Measurements from ENCODE around the gene ANK3. TPM values are rescaled to one million over a fixed set of nuclear protein-coding genes. Genes with fewer than 3 reads are reported as not detected.

The ANK3 gene
- total and polyA plus RNA-seq, 2 experiments from 2014 or later: 46.5 to 85.2 TPM

DNA sequence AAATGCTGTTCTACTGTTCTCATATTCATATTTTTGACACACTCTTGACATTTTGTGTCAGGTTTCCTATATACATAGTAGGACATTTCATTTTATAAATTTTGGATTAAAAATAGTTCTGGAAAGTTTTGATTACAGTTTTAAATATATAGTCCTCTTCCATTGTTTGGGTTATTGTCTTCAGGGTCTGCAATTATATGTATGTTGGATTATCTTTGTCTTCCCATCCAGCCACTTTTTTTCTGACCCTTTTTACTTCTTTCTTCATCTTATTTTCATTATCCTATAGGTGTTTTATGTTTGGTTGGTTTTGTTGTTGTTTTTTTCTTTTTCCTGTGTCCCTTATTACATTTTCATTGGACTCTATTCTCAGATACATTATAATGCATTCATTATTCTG lies 412.2 kb downstream of the ANK3 start (continued):
- TF ChIP-seq, protein P1, sequence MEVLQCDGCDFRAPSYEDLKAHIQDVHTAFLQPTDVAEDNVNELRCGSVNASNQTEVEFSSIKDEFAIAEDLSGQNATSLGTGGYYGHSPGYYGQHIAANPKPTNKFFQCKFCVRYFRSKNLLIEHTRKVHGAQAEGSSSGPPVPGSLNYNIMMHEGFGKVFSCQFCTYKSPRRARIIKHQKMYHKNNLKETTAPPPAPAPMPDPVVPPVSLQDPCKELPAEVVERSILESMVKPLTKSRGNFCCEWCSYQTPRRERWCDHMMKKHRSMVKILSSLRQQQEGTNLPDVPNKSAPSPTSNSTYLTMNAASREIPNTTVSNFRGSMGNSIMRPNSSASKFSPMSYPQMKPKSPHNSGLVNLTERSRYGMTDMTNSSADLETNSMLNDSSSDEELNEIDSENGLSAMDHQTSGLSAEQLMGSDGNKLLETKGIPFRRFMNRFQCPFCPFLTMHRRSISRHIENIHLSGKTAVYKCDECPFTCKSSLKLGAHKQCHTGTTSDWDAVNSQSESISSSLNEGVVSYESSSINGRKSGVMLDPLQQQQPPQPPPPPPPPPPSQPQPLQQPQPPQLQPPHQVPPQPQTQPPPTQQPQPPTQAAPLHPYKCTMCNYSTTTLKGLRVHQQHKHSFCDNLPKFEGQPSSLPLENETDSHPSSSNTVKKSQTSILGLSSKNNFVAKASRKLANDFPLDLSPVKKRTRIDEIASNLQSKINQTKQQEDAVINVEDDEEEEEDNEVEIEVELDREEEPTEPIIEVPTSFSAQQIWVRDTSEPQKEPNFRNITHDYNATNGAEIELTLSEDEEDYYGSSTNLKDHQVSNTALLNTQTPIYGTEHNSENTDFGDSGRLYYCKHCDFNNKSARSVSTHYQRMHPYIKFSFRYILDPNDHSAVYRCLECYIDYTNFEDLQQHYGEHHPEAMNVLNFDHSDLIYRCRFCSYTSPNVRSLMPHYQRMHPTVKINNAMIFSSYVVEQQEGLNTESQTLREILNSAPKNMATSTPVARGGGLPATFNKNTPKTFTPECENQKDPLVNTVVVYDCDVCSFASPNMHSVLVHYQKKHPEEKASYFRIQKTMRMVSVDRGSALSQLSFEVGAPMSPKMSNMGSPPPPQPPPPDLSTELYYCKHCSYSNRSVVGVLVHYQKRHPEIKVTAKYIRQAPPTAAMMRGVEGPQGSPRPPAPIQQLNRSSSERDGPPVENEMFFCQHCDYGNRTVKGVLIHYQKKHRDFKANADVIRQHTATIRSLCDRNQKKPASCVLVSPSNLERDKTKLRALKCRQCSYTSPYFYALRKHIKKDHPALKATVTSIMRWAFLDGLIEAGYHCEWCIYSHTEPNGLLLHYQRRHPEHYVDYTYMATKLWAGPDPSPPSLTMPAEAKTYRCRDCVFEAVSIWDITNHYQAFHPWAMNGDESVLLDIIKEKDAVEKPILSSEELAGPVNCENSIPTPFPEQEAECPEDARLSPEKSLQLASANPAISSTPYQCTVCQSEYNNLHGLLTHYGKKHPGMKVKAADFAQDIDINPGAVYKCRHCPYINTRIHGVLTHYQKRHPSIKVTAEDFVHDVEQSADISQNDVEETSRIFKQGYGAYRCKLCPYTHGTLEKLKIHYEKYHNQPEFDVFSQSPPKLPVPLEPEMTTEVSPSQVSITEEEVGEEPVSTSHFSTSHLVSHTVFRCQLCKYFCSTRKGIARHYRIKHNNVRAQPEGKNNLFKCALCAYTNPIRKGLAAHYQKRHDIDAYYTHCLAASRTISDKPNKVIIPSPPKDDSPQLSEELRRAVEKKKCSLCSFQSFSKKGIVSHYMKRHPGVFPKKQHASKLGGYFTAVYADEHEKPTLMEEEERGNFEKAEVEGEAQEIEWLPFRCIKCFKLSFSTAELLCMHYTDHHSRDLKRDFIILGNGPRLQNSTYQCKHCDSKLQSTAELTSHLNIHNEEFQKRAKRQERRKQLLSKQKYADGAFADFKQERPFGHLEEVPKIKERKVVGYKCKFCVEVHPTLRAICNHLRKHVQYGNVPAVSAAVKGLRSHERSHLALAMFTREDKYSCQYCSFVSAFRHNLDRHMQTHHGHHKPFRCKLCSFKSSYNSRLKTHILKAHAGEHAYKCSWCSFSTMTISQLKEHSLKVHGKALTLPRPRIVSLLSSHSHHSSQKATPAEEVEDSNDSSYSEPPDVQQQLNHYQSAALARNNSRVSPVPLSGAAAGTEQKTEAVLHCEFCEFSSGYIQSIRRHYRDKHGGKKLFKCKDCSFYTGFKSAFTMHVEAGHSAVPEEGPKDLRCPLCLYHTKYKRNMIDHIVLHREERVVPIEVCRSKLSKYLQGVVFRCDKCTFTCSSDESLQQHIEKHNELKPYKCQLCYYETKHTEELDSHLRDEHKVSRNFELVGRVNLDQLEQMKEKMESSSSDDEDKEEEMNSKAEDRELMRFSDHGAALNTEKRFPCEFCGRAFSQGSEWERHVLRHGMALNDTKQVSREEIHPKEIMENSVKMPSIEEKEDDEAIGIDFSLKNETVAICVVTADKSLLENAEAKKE (CRISPR knock-in tag; IDR thresholded peaks at IDR 0.05): no peak
- TF ChIP-seq EZH2 (IDR thresholded peaks at IDR 0.05; ENCODE audit: low read depth, unreplicated experiment): no peak
- no peak for TF ChIP-seq ZNF114 (CRISPR knock-in tag; IDR thresholded peaks at IDR 0.05)
- no peak for TF ChIP-seq STAT1 (IDR thresholded peaks at IDR 0.05; ENCODE audit: unreplicated experiment)
- TF ChIP-seq ZNF331 (CRISPR knock-in tag; IDR thresholded peaks at IDR 0.05; ENCODE audit: low read depth): no peak
- no peak for TF ChIP-seq EZH2phosphoT487 (IDR thresholded peaks at IDR 0.05; ENCODE audit: unreplicated experiment)
- no peak for TF ChIP-seq POLR2AphosphoS5 (IDR thresholded peaks at IDR 0.05; ENCODE audit: low read depth)

DNA sequence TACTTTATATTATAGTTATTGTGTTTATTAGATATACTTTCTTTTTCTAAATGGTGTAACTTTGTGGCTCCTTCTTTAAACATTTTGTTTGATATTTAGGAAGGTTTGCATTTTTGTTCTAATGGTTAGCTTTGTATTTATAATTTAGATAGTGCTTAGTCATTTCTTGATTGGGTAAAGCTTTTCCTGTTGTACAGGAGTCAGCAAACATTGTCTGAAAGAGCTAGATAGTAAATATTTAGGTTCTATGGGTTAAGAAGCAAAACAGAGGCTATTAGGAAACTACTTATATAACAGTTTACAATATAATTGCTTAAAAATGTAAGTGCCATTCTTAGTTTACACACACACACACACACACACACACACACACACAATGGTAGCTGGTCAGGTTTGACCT lies 412.8 kb downstream of the ANK3 start:
- Histone ChIP-seq H3K9me2 (ENCODE audit: insufficient read depth) (no peaks in the 10 kb centered on the region), H3K4me2 (no peak overlapping the region), H3K4me3 (no peak overlapping the region), H3K4me1 (ENCODE audit: insufficient read depth) (0 out of 2 replicates have a peak, but pooled peaks cover 3% of the 10 kb centered on the region), H3K36me3 (ENCODE audit: insufficient read depth) (no peaks in the 10 kb centered on the region; the same call in 1 of the 2 replicates), H3K27me3 (ENCODE audit: insufficient read depth) (no peaks in the 10 kb centered on the region), H3K79me2 (replicated peaks; ENCODE audit: insufficient read depth) (no peaks in the 10 kb centered on the region), H3K27ac (ENCODE audit: low read depth) (no peak overlapping the region), H4K20me1 (replicated peaks; ENCODE audit: insufficient read depth) (no peaks in the 10 kb centered on the region), H2AFZ (no peak overlapping the region), H3F3A (replicated peaks; ENCODE audit: low read depth) (no peaks in the 10 kb centered on the region)
- peaks cover 4% of the 10 kb centered on the region for H3K27me3 Mint-ChIP-seq (ENCODE audit: insufficient read depth, low read depth, poor library complexity)
- peaks cover 2% of the 10 kb centered on the region; the same call in 2 of the 3 replicates for H3K4me1 Mint-ChIP-seq
- no peak for DNase-seq (ENCODE audit: low spot score)
- H3K4me3 Mint-ChIP-seq: no peak overlapping the region
- no peak overlapping the region for H3K27ac Mint-ChIP-seq
- TF ChIP-seq CREB1 (CRISPR knock-in tag; IDR thresholded peaks at IDR 0.05; ENCODE audit: low read depth) (no peak), STAT1 (IDR thresholded peaks at IDR 0.05; ENCODE audit: unreplicated experiment) (no peak), ZNF114 (CRISPR knock-in tag; IDR thresholded peaks at IDR 0.05) (no peak), JUNB (IDR thresholded peaks at IDR 0.05; ENCODE audit: unreplicated experiment) (no peak)
- TF ChIP-seq, protein P2, sequence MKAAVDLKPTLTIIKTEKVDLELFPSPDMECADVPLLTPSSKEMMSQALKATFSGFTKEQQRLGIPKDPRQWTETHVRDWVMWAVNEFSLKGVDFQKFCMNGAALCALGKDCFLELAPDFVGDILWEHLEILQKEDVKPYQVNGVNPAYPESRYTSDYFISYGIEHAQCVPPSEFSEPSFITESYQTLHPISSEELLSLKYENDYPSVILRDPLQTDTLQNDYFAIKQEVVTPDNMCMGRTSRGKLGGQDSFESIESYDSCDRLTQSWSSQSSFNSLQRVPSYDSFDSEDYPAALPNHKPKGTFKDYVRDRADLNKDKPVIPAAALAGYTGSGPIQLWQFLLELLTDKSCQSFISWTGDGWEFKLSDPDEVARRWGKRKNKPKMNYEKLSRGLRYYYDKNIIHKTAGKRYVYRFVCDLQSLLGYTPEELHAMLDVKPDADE (IDR thresholded peaks at IDR 0.05): no peak
- no peak for ATAC-seq
- H3K36me3 Mint-ChIP-seq (ENCODE audit: low read depth): peaks cover 21% of the 10 kb centered on the region; the same call in 2 of the 3 replicates
- peaks cover 34% of the 10 kb centered on the region for H3K9me3 Mint-ChIP-seq

Small RNA genes lying within 50 kb of the gene (small RNA-seq; reads per million reads assigned to genes)
- not detected for gene RF00019 (ENCODE audit: low replicate concordance)

Data from GM23338 (cell line).